Activated CD4-positive, alpha-beta T cell treated with anti-CD3 and anti-CD28 coated beads, Interleukin-2, amount 50 U/mL, for 16 hours (primary cell): Measurements from ENCODE around the gene AGO4.
A peak's percentile ranks its signal among the peaks of the same experiment; 100 is the strongest.
"Not testable (repeated sequence)": the region's sequence is repeated elsewhere in the genome, so short reads cannot be mapped to it uniquely, and the experiment has no call there.

Source experiments
- DNase-seq: peaks from one replicate; pipeline ENCODE4 v3.0.0-alpha.2; 2020

AGO4 gene

GRCh38 chr1:35869245-35869950, 61.6 kb downstream of the AGO4 start:
- DNase-seq, result not testable (repeated sequence)

- no peak for DNase-seq
Measured at GRCh38 chr1:35870651-35871309, 63.0 kb downstream of the AGO4 start.

GRCh38 chr1:35873243-35873750, 65.5 kb downstream of the AGO4 start:
- no peak for DNase-seq

GRCh38 chr1:35874115-35874514, 66.3 kb downstream of the AGO4 start:
- not testable (repeated sequence) for DNase-seq

GRCh38 chr1:35876988-35877387, 69.2 kb downstream of the AGO4 start:
- no peak for DNase-seq

- no peak for DNase-seq
Measured at GRCh38 chr1:35881850-35882273, 74.0 kb downstream of the AGO4 start.

- DNase-seq, result no peak
Measured at GRCh38 chr1:35882586-35882944, 74.7 kb downstream of the AGO4 start.

- peak; percentile 97 for DNase-seq
Measured at GRCh38 chr1:35882945-35883634, 75.3 kb downstream of the AGO4 start, which contains the start of gene AGO1. Gene AGO1, plus strand, starts transcription at chr1:35883209. Its CDS starts 213 bp downstream, at chr1:35883422.

GRCh38 chr1:35883635-35884101, 75.9 kb downstream of the AGO4 start:
- DNase-seq, result peak; percentile 28

- no peak for DNase-seq
Measured at GRCh38 chr1:35884934-35885333, 77.1 kb downstream of the AGO4 start.

GRCh38 chr1:35885961-35886558, 78.2 kb downstream of the AGO4 start:
- DNase-seq, result no peak

GRCh38 chr1:35886577-35887431, 79.0 kb downstream of the AGO4 start:
- DNase-seq, result no peak

GRCh38 chr1:35887508-35887907, 79.7 kb downstream of the AGO4 start:
- no peak for DNase-seq

- no peak for DNase-seq
Measured at GRCh38 chr1:35888255-35888654, 80.4 kb downstream of the AGO4 start.

- not testable (repeated sequence) for DNase-seq
Measured at GRCh38 chr1:35888981-35889380, 81.2 kb downstream of the AGO4 start.

- DNase-seq, result no peak
Measured at GRCh38 chr1:35893051-35893879, 85.4 kb downstream of the AGO4 start.

- peak; percentile 5 for DNase-seq
Measured at GRCh38 chr1:35894183-35894582, 86.4 kb downstream of the AGO4 start.

- no peak for DNase-seq
Measured at GRCh38 chr1:35894656-35895055, 86.8 kb downstream of the AGO4 start.

- no peak for DNase-seq
Measured at GRCh38 chr1:35899941-35900340, 92.1 kb downstream of the AGO4 start.

- no peak for DNase-seq
Measured at GRCh38 chr1:35901235-35901634, 93.4 kb downstream of the AGO4 start.

GRCh38 chr1:35902671-35903070, 94.9 kb downstream of the AGO4 start:
- DNase-seq, result no peak
